D721Med (cell line): ENCODE data around the gene EMX2.

Source experiments
- DNase-seq: peaks from one replicate; pipeline ENCODE4 v3.0.0; 2011; ENCODE audit warnings: low spot score; ENCODE audit not compliant: insufficient read length
- FAIRE-seq: peaks from 2 replicates; lab custom pipeline; 2011; peaks lifted over from hg19 to GRCh38; lab: Jason Lieb, UNC
- CTCF ChIP-seq: IDR thresholded peaks from 2 replicates; pipeline ENCODE4 v1.5.1; 2012; ENCODE audit warnings: mild to moderate bottlenecking, control low read depth; ENCODE audit not compliant: insufficient read depth; ENCODE audit errors: missing control alignments

Gene EMX2

GRCh38 chr10:117562220-117562619 is 19.7 kb downstream of the EMX2 start:
- TF ChIP-seq CTCF, result no peak
- FAIRE-seq (no peak), DNase-seq (no peak)

GRCh38 chr10:117562896-117563737 is 20.6 kb downstream of the EMX2 start:
- DNase-seq (no peak), FAIRE-seq (no peak)
- TF ChIP-seq CTCF, result no peak

DNA sequence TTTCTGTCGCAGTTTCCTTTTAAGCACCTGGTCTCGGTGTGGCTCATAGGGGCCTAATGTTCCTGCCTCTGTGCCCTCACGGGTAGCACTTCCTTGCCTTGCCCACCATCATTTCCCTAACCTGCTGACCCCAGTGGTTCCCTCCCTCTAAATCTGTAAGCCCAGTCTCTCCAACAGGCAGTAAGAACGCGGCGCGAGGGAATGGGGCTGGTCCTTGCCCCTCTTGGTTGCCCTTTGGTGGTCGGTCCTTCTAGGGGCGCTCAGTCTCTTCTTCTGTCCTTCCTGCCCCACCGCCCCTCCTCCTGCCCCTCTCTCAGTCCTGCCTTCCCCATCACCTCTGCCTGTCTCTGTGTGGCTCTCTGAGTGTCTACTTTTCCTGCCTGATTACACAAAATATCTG is 21.2 kb downstream of the EMX2 start:
- no peak for TF ChIP-seq CTCF
- FAIRE-seq, result no peak
- DNase-seq, result no peak

DNA sequence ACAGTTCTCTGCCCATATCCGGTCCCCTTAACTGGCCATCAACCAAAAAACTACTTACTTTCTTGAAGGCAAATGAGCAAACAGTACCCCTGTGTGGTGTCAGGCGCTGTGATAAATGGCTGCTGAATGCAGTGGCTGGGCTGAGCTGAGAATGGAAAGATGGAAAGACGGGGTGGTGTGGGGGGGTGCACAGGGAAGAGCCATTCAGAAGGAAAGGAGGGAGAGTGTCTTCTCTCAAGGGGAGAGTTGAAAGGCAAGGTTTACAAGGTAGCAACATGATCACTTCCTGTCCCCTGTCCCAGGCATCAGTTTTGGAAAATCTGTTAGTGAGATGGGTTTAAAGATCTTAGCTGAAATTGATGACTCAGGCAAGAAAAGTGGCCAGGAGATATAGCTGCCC is 22.5 kb downstream of the EMX2 start:
- DNase-seq (no peak), FAIRE-seq (no peak)
- no peak for TF ChIP-seq CTCF

DNA sequence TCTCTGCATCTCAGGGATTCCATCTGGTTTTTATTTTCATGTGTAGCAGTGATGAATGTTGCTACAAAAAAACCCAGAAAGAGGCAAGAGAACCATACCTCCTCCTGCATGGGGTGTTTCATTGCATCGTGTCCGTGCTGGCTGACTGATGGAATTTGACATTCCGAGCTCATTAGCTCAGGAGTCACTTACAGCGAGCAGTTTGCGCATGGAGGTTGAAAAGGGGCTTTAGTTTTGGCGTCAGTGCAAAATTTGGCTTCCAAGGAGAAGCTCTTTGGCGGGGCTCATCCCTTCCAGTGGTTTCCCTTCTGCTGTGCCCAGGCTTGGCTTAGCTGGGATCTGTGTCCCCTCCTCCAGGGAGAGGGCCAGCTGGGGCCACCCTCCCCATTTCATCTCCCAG is 25.8 kb downstream of the EMX2 start:
- FAIRE-seq, result no peak
- no peak for TF ChIP-seq CTCF
- DNase-seq, result no peak

GRCh38 chr10:117569610-117570390 is 27.3 kb downstream of the EMX2 start:
- DNase-seq (no peak), FAIRE-seq (no peak)
- no peak for TF ChIP-seq CTCF
